NCI-H1417 treated with DMSO at 0.1 percent for 48 hours (cell line): ENCODE data around the gene CD276.
"Not testable (repeated sequence)": the region's sequence is repeated elsewhere in the genome, so short reads cannot be mapped to it uniquely, and the experiment has no call there.

Experiments used
- DNase-seq: peaks from one replicate; lab custom pipeline; 2025; lab: John Stamatoyannopoulos, UW

Gene CD276

GRCh38 chr15:73684581-73685455 lies 635 bp downstream of the CD276 start:
- DNase-seq: no peak

DNA sequence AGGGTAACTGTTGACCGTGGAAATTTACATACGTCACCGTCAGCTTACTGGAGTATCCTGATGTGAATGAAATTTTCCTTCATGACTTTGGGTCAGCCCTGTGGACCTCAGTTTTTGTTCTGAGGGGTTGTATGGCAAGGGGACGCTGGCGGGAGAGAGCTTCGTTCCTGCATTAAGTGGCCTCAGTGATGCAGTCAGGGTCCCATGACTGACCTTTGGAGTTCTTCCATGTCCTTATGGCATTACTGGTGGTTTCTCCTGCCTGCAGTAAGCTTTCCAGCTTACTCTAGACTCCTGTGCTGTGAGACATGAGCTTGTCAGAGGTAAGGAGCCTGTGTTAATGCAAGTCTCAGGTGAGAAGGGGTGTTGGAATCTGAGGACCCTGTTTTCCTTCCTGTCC lies 1.8 kb downstream of the CD276 start:
- DNase-seq: no peak

GRCh38 chr15:73686781-73687256 lies 2.6 kb downstream of the CD276 start:
- DNase-seq: no peak

- no peak for DNase-seq
These were observed 3.2 kb downstream of the CD276 start for GRCh38 chr15:73687351-73687750.

DNA sequence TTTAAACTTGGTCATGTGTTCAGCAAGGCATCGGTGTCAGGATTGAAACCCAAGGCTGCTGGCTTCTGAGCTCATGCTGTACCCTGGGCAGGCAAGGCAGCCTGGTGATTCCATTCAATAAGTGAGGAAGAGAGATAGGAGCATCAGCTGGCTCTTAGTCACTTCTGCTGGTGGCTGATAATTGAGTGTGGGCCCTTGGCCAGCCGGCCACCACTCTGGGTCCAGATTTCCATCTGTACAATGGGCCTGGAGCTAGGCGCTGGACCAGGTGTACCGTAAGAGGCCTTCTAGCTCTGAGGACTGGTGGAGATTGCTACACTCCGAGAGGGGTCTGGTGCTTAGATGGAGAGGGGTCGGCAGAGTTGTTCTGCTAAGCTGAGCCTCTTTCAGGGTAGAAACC lies 4.3 kb downstream of the CD276 start:
- DNase-seq: no peak

- DNase-seq: no peak
These were observed 7.2 kb downstream of the CD276 start for GRCh38 chr15:73691396-73691795.

DNA sequence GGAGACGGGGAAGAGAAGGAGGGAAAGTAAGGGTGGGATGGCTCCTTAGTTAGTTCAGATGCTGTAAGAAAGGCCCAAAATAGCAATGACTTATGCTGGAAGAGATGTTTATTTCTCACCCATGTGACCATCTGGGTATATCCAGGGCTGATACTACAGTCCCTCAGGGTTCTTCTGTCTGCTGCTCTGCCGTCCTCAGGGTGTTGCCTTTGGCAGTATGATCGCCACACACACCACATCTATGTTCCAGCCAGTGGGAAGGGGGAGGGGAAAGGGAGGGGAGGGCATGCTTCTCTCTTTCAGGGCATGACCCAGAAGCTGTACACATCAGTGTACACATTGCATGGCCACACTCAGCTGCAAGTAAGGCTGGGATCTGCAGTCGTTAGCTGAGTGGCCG lies 10.2 kb downstream of the CD276 start:
- DNase-seq: no peak

- no peak for DNase-seq
These were observed 11.8 kb downstream of the CD276 start for GRCh38 chr15:73695773-73696640.

DNA sequence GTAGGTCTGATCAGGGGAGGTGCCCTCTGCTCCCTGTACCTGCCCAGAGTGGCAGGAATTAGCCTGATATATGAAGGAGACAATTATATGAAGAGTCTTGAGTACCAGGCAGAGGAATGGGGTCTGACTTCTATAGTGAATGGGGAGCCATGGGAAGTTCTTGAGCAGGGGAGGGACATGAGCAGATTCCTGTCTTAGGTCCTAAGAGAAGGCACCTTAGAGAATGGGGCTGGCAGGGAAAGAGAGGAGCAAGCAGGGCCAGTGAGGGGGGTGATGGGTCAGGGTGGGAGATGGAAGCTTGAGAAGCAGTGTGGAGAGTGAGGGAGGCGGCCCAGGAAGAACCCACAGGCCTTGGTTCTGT lies 12.4 kb downstream of the CD276 start:
- DNase-seq: no peak

DNA sequence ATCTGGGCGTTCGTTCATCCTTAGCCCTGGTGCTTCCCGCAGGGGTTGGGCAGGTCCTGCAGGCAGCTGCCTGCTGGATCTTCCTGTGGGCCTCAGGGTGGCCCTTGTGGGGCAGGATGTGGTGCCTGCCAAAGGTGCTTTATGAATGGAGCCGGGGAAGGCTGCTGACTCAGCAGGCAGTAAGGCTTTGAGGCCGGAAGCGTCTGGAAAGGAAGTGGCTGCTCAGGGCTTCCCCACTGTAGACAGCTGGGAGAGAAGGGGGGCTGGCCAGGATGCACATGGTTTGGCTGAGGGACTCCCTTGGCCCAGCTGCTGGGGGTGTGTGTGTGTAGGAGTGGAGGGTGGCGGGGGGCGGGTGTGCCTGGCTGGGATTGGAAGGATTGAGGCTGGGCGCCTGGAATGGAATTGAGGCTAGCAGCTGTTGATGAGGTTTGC lies 12.9 kb downstream of the CD276 start:
- no peak for DNase-seq

GRCh38 chr15:73699249-73700040 lies 15.3 kb downstream of the CD276 start:
- DNase-seq: no peak

GRCh38 chr15:73700041-73700842 lies 16.1 kb downstream of the CD276 start:
- DNase-seq: no peak

- not testable (repeated sequence) for DNase-seq
These were observed 18.4 kb downstream of the CD276 start for GRCh38 chr15:73702311-73703239.

DNA sequence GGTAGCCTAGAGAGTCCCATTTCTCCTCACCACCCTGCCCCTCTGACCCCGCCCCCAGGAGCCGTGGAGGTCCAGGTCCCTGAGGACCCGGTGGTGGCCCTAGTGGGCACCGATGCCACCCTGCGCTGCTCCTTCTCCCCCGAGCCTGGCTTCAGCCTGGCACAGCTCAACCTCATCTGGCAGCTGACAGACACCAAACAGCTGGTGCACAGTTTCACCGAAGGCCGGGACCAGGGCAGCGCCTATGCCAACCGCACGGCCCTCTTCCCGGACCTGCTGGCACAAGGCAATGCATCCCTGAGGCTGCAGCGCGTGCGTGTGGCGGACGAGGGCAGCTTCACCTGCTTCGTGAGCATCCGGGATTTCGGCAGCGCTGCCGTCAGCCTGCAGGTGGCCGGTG lies 19.4 kb downstream of the CD276 start:
- not testable (repeated sequence) for DNase-seq

GRCh38 chr15:73704142-73704868 lies 20.1 kb downstream of the CD276 start:
- not testable (repeated sequence) for DNase-seq

- DNase-seq: no peak
These were observed 20.9 kb downstream of the CD276 start for GRCh38 chr15:73704869-73705645.

DNA sequence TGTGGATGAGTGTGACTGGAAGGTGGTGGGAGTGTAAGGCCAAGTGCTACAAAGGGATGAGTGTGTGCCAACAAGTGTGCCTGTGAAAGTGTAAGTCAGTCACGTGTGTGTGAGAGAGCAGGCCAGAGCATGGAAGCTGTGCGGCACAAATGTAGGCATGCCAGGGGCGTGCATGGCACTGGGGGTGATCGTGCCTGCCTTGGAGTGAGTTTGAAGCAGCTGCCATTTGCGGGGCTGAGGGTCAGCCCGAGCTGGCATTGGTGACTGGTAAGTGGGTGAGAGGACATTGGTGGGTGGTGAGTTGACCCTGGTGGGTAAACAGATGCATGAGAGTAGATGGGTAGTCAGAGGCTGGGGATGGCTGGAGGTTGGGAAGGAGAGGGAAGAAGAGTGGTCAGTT lies 24.5 kb downstream of the CD276 start:
- no peak for DNase-seq

DNA sequence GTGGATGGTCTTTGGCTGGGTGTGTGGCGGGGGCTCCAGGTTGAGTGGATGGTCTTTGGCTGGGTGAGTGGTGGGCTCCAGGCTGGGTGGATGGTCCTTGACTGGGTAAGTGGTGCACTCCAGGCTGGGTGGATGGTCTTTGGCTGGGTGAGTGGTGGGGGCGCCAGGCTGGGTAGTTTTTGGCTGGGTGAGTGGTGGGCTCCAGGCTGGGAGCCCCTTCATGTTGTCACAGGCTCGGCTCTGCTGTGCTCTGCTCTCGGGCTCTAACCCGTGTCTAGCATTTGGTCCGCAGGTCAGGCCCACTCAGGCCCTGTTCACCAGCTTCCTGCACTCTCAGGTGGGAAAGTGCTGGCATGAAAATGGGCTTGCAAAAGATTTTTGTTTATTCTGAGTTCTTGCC lies 25.1 kb downstream of the CD276 start:
- no peak for DNase-seq

- no peak for DNase-seq
These were observed 25.5 kb downstream of the CD276 start for GRCh38 chr15:73709686-73710085.
